NCI-H2171 treated with DMSO at 0.1 percent for 48 hours (cell line): ENCODE measurements around the gene DNAJC10.
"Not testable (repeated sequence)": the region's sequence is repeated elsewhere in the genome, so short reads cannot be mapped to it uniquely, and the experiment has no call there.

Source experiments
- DNase-seq: peaks from one replicate; lab custom pipeline; 2025; lab: John Stamatoyannopoulos, UW

DNAJC10 gene, protein sequence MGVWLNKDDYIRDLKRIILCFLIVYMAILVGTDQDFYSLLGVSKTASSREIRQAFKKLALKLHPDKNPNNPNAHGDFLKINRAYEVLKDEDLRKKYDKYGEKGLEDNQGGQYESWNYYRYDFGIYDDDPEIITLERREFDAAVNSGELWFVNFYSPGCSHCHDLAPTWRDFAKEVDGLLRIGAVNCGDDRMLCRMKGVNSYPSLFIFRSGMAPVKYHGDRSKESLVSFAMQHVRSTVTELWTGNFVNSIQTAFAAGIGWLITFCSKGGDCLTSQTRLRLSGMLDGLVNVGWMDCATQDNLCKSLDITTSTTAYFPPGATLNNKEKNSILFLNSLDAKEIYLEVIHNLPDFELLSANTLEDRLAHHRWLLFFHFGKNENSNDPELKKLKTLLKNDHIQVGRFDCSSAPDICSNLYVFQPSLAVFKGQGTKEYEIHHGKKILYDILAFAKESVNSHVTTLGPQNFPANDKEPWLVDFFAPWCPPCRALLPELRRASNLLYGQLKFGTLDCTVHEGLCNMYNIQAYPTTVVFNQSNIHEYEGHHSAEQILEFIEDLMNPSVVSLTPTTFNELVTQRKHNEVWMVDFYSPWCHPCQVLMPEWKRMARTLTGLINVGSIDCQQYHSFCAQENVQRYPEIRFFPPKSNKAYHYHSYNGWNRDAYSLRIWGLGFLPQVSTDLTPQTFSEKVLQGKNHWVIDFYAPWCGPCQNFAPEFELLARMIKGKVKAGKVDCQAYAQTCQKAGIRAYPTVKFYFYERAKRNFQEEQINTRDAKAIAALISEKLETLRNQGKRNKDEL

DNA sequence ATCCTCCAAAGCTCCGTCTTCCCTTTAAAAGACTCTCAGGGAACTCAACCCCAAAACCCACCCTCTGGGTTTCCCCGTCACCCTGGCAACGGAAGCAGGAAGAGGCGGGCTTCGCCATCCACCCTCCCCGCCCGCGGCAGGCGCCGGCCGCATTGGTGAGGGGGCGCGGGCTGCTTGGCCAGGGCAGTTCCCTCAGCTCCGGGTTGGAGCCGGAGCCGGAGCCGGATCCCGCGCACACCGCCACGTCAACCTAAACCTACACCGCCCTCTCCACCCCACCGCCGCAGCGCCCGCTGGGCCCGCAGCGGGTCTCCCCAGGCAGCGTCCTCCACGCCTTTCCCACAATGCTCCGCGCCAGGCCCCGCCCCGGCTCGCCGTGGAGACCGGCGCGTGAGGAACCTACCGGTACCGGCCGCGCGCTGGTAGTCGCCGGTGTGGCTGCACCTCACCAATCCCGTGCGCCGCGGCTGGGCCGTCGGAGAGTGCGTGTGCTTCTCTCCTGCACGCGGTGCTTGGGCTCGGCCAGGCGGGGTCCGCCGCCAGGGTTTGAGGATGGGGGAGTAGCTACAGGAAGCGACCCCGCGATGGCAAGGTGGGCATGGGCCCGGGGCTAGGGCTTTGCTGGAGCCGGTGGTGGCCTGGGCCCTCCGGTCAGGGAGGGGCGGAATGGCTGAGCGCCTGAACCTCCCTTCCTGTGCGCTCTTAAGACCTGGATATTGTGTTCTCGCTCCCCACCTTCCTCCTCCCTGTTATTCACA, at the start of gene DNAJC10:
DNAJC10 (plus strand) TSS at position 366 of the 758 bp plus-strand sequence. CDS start 1,830 bp downstream, outside the sequence.
- peak; percentile 88 for DNase-seq

GRCh38 chr2:182666674-182667314, 49.3 kb upstream of the DNAJC10 start:
- peak; percentile 41 for DNase-seq

DNA sequence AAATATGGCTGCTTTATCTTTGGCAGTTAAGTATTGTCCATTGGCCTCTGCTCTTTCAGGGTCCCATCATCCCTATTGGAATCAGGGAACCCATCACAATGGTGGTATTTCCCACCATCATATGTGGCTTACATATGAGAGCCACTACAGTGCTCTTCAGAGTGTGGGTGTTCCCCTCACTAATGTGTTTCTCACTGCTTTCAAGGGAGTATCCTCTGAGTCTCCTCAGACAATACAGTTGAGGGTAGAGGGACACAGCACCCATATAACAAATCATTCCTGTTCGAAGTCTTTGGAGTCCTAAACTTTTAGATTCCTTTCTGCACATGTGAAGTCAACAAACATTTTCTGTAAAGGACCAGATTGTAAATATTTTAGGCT, 48.8 kb upstream of the DNAJC10 start:
- no peak for DNase-seq

DNA sequence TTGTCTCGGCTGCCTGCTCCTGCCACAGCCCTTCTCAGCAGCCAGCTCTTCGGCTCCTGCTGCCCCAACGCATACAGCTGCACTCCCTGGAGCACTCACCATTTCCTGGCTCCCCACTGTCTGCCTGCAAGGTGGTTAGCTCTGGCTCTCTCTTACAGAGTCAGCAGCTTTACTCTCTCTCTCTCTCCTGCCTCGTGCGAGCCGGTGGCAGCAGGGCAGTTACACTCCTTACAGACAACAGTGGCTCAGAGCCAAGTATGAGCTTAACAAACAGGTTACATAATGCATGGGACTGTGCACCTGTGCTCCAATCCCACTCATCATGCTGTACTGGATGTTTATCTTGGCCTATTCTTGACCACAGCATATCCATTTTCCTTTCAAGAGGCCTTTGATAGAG, 47.4 kb upstream of the DNAJC10 start:
- peak; percentile 82 for DNase-seq

- DNase-seq = no peak
These were observed 43.4 kb upstream of the DNAJC10 start for GRCh38 chr2:182672466-182673165.

DNA sequence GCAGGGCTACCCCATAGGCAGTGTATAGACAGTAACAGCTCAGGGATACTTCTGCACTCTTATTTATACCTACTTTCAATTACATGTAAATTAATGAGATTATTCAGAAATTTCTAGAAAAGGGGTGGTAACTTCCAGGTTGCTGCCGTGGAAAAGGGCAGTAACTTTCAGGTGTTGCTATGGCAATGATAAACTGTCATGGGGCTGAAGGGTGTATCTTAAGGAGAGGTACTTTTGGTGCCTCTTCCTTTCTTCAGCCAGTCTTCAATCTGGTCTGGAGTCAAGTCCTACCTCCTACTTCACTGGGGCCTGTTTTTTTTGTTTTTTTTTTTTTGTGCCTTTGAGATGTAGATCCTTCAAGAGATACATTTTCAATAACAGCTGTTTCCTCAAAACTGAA, 35.2 kb upstream of the DNAJC10 start:
- no peak for DNase-seq

DNA sequence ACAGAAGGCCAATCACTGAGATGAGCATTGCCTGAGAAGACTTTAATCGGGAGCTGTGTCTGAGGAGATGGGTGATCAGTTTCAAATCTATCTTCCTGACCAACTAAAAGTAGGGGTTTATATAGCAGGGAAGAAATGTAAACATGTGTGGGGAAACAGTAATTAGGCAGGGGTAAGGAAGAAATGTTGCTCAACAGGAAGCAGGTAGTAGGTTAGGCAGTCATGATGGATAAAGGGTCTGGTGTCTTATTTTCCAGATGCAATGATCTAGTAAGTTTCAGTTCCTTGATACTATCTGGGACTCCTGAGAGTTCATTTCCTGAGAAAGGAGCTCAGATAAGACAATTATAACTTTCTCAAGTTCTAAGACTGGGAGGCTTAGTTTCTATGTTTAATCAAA, 33.8 kb upstream of the DNAJC10 start:
- no peak for DNase-seq

DNA sequence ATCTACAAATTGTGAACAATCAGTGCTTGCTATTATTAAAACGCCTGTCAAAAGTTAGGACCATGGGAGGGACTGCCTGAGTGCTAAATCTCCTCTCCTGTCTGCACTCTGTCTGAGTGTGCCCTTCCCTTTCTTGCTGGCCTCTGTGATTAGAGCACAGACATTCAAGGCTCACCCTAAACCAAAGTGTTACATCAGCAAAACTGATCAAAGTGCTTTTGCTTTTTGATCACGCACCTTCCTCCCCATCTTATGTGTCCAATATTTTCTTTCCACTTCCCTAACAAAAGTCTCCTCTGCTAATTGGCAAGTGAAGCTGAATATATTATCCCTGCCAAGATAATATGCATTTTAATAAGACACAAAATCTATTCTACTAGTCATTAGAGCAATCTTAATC, 30.5 kb upstream of the DNAJC10 start:
- DNase-seq = no peak

- DNase-seq = not testable (repeated sequence)
These were observed 29.3 kb upstream of the DNAJC10 start for GRCh38 chr2:182686763-182687162.

DNA sequence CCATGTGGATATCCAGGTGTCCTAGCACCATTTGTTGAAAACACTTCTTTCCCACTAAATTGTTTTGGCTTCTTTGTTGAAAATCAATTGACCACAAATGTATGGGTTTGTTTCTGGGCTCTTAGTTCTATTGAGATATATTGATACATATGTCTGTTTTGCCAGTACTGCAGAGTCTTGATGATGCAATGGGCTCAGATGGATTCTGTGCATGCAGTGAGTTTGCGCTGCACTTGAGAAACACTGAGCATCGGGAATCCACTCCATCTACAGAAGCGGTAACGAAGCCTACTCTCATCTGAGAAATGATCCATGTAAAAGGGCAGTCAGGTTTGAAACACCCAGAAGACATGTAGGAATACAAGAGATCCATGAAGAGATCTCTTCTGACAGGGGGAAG, 21.9 kb upstream of the DNAJC10 start:
- no peak for DNase-seq

- no peak for DNase-seq
These were observed 20.3 kb upstream of the DNAJC10 start for GRCh38 chr2:182695776-182696175.

DNA sequence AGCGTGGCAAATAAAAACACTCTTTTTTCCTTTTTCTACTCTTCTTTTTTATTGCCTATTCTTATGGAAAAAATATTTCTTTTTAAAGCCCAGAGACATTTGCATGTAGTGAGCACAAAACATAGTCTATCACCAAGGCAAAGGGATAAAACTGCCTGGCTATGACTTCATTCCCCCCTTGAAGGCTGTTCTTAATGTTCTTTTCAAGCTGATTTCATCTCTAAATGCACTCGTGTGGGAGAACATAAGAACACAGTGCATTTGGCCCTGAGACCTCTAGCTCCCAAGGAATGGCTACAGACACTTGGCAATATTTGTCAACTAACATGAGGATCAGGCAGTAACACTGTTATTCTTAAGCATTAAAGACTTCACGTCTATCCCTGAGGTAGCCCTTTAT, 17.4 kb upstream of the DNAJC10 start:
- DNase-seq = no peak

GRCh38 chr2:182705761-182706160, 10.3 kb upstream of the DNAJC10 start:
- DNase-seq = no peak

- no peak for DNase-seq
These were observed 9.3 kb upstream of the DNAJC10 start for GRCh38 chr2:182706751-182707150.

GRCh38 chr2:182713601-182714000, 2.5 kb upstream of the DNAJC10 start:
- no peak for DNase-seq

- no peak for DNase-seq
These were observed 751 bp upstream of the DNAJC10 start for GRCh38 chr2:182715121-182715891.

- DNase-seq = no peak
These were observed 558 bp downstream of the DNAJC10 start for GRCh38 chr2:182716650-182716979.

GRCh38 chr2:182717416-182717815, 1.4 kb downstream of the DNAJC10 start:
- no peak for DNase-seq

DNA sequence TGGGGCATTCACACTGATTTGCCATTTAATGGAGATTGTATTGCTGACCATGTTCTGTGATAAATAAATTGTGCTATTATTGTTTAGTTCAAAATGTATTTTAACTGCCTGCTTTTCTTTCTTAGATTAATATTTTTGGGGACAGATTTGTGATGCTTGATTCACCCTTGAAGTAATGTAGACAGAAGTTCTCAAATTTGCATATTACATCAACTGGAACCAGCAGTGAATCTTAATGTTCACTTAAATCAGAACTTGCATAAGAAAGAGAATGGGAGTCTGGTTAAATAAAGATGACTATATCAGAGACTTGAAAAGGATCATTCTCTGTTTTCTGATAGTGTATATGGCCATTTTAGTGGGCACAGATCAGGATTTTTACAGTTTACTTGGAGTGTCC, 1.8 kb downstream of the DNAJC10 start:
- no peak for DNase-seq

GRCh38 chr2:182718459-182718858, 2.4 kb downstream of the DNAJC10 start:
- DNase-seq = no peak

- not testable (repeated sequence) for DNase-seq
These were observed 3.1 kb downstream of the DNAJC10 start for GRCh38 chr2:182719116-182719515.
